ENCODE results near the gene LIPF. TPM values are rescaled to one million over a fixed set of nuclear protein-coding genes. Genes with fewer than 3 reads are reported as not detected.

Gene LIPF
- total and polyA plus RNA-seq, 2 of the 4 experiments (the other 2 are of a cell fraction) = not detected

- Histone ChIP-seq H3K4me3 (ENCODE audit: insufficient read depth, low read depth, low read length) (no peak overlapping the region), H3K9me1 (ENCODE audit: insufficient read depth, low read length) (no peaks in the 10 kb centered on the region), H3K79me1 (ENCODE audit: low read depth in 1 of 2, low read length in 2 of 2) (no peaks in the 10 kb centered on the region), H2BK120ac (ENCODE audit: low read depth, low read length) (no peak overlapping the region), H2BK5ac (ENCODE audit: low read depth, low read length, poor library complexity, severe bottlenecking) (no peak overlapping the region), H2AK9ac (replicated peaks; ENCODE audit: low read depth, low read length, poor library complexity) (no peak overlapping the region), H3K14ac (replicated peaks; ENCODE audit: low read depth, low read length) (no peak overlapping the region), H3K56ac (ENCODE audit: extremely low read depth, insufficient read depth, low read length) (no peak overlapping the region), H2AFZ (replicated peaks; ENCODE audit: low read length, poor library complexity) (no peak overlapping the region), H3K36me3 (ENCODE audit: control insufficient read depth, insufficient read depth, low read length) (no peaks in the 10 kb centered on the region), H2BK15ac (ENCODE audit: low read depth, low read length) (no peak overlapping the region), H3K9me3 (ENCODE audit: control insufficient read depth, insufficient read depth, low read length) (no peaks in the 10 kb centered on the region), H2AK5ac (ENCODE audit: low read depth, low read length) (no peak overlapping the region), H4K20me1 (ENCODE audit: insufficient read depth, low read length) (no peaks in the 10 kb centered on the region), H3K9ac (ENCODE audit: low read depth, low read length) (no peak overlapping the region), H3K4me1 (ENCODE audit: control insufficient read depth, insufficient read depth, low read length) (no peaks in the 10 kb centered on the region), H4K5ac (ENCODE audit: low read depth, low read length) (no peak overlapping the region), H3K23ac (ENCODE audit: low read depth, low read length) (no peak overlapping the region), H3K18ac (ENCODE audit: low read depth, low read length) (no peak overlapping the region), H3K27ac (ENCODE audit: insufficient read depth, low read length) (no peak overlapping the region), H2BK20ac (ENCODE audit: low read depth, low read length) (no peak overlapping the region), H4K8ac (ENCODE audit: low read depth in 2 of 2, low read length in 2 of 2) (no peak overlapping the region), H3K4me2 (ENCODE audit: low read depth, low read length) (no peak overlapping the region), H3K4ac (ENCODE audit: low read depth, low read length) (no peak overlapping the region), H4K91ac (ENCODE audit: insufficient read depth, low read depth, low read length) (no peak overlapping the region), H3K27me3 (ENCODE audit: control insufficient read depth, insufficient read depth, low read length) (peaks cover 13% of the 10 kb centered on the region)
- no peak for ATAC-seq (ENCODE audit: low read depth)
- in situ Hi-C loops (cut with MboI; ENCODE audit: low sequenced_read_pairs) (no loop called here), dilution Hi-C loops (cut with HindIII; ENCODE audit: low sequenced_read_pairs, unreplicated experiment) (no loop called here), intact Hi-C loops (cut with micrococcal nuclease) (loop anchor here (5.0 kb wide), 1 partner anchor 294 kb away; no protein-coding TSS in a partner anchor)
- no peak for TF ChIP-seq RCOR1 (IDR thresholded peaks at IDR 0.05; ENCODE audit: insufficient replicate concordance, low read length)
- TF ChIP-seq, protein P1, sequence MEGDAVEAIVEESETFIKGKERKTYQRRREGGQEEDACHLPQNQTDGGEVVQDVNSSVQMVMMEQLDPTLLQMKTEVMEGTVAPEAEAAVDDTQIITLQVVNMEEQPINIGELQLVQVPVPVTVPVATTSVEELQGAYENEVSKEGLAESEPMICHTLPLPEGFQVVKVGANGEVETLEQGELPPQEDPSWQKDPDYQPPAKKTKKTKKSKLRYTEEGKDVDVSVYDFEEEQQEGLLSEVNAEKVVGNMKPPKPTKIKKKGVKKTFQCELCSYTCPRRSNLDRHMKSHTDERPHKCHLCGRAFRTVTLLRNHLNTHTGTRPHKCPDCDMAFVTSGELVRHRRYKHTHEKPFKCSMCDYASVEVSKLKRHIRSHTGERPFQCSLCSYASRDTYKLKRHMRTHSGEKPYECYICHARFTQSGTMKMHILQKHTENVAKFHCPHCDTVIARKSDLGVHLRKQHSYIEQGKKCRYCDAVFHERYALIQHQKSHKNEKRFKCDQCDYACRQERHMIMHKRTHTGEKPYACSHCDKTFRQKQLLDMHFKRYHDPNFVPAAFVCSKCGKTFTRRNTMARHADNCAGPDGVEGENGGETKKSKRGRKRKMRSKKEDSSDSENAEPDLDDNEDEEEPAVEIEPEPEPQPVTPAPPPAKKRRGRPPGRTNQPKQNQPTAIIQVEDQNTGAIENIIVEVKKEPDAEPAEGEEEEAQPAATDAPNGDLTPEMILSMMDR (conservative IDR thresholded peaks at IDR 0.05; ENCODE audit: low read depth, low read length) = 0 out of 2 replicates have a peak, but pooled peaks have one; percentile 13
- DNase-seq = no peak
- WGBS, 2 experiments (ENCODE audit: extremely low coverage in 2 of 2, insufficient read length in 1 of 2) = no CpG with 5 or more reads among the region's 4 CpGs
- POLR2A ChIA-PET (ENCODE audit: unreplicated experiment) = no interaction called here
- CTCF ChIA-PET = interaction anchor here (0.8 to 2.1 kb wide), 3 partner anchors 9 to 61 kb away, joined by 3 to 6 read pairs (median 5); no protein-coding TSS in a partner anchor
- BruUV-seq (replicated peaks) = no TSS peak
These were observed 29.3 kb downstream of the LIPF start for GRCh38 chr10:88693392-88694020.
